ENCODE data around the gene RSAD2. TPM values are rescaled to one million over a fixed set of nuclear protein-coding genes. Genes with fewer than 3 reads are reported as not detected.

The RSAD2 gene
- total RNA-seq, 1 experiment from 2014 or later, result 0.18 TPM

- H3K27ac Mint-ChIP-seq (ENCODE audit: unreplicated experiment), result no peak overlapping the region
- POLR2A ChIA-PET, result no interaction called here
Measured at GRCh38 chr2:6835467-6835866, 42.1 kb upstream of the RSAD2 start.

DNA sequence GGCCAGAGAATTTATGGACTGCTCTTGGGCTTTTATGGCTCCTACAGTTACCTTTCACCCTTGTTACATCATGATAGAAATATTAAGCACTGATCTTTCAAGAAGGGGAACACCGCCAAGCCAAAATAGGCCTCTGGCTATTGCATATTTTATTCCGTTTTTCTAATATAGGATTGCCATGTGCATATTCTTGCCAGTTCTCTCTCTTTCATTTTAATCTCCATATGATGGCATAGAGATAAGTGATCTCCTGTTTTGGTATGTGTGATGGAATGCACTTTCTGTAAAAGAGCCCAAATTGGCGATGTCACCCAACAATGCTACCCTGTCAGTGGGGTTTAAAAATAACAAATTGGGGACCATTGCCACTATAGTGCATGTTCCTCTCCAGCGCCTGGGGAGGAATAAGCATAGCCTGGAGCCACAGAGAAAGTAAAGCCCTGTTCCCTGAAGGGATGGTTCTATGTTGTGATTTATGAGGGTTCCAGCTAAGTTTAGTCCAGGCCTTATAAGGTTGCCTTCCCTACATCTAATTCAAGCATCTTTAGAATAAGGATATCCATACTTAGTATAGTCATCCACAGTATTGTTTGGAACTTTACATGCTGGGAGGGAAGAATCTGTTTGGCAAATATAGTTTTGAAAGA is 38.8 kb upstream of the RSAD2 start:
- Histone ChIP-seq H3K4me3 (ENCODE audit: low read depth, low read length) (no peak overlapping the region), H3K36me3 (ENCODE audit: control insufficient read depth, insufficient read depth, low read length) (no peaks in the 10 kb centered on the region), H3K9me3 (no peaks in the 10 kb centered on the region; the same call in 1 of the 2 replicates), H3K27me3 (replicated peaks; ENCODE audit: control insufficient read depth, insufficient read depth, low read length) (no peaks in the 10 kb centered on the region), H3K4me1 (no peaks in the 10 kb centered on the region)
- intact Hi-C loops (cut with micrococcal nuclease; ENCODE audit: unreplicated experiment), result no loop called here
- H3K9me3 Mint-ChIP-seq (ENCODE audit: unreplicated experiment), result peaks cover 35% of the 10 kb centered on the region
- H3K4me3 Mint-ChIP-seq (ENCODE audit: unreplicated experiment), result no peak overlapping the region
- no peak for TF ChIP-seq CTCF (IDR thresholded peaks at IDR 0.05; ENCODE audit: insufficient read depth in 1 of 2, low read depth in 1 of 2, low read length in 1 of 2, severe bottlenecking in 1 of 2, unreplicated experiment in 1 of 2)
- no peak for DNase-seq
- ChIA-PET POLR2A (no interaction called here), CTCF (no interaction called here)
- no peaks in the 10 kb centered on the region for H3K36me3 Mint-ChIP-seq (ENCODE audit: insufficient read depth, unreplicated experiment)
- no peak overlapping the region for H3K27ac Mint-ChIP-seq (ENCODE audit: unreplicated experiment)
- no TSS peak for BruUV-seq (replicated peaks)
- H3K27me3 Mint-ChIP-seq (ENCODE audit: insufficient read depth, unreplicated experiment), result peaks cover 2% of the 10 kb centered on the region
- H3K4me1 Mint-ChIP-seq (ENCODE audit: low read depth, unreplicated experiment), result no peaks in the 10 kb centered on the region

More at GRCh38 chr2:6835467-6835866, 42.1 kb upstream of the RSAD2 start:
- no peak for TF ChIP-seq CTCF (IDR thresholded peaks at IDR 0.05; ENCODE audit: insufficient read depth in 1 of 2, low read depth in 1 of 2, low read length in 1 of 2, severe bottlenecking in 1 of 2, unreplicated experiment in 1 of 2)
- CTCF ChIA-PET, result no interaction called here
- no peak overlapping the region for H3K4me3 ChIP-seq (ENCODE audit: low read depth, low read length)
- no peak overlapping the region for H3K4me3 Mint-ChIP-seq (ENCODE audit: unreplicated experiment)
- no peaks in the 10 kb centered on the region; the same call in 1 of the 2 replicates for H3K9me3 ChIP-seq
- H3K9me3 Mint-ChIP-seq (ENCODE audit: unreplicated experiment), result peaks cover 56% of the 10 kb centered on the region
- H3K27me3 Mint-ChIP-seq (ENCODE audit: insufficient read depth, unreplicated experiment), result peaks cover 2% of the 10 kb centered on the region
- intact Hi-C loops (cut with micrococcal nuclease; ENCODE audit: unreplicated experiment), result no loop called here
- H3K4me1 ChIP-seq, result no peaks in the 10 kb centered on the region
- no peak for DNase-seq
- H3K27me3 ChIP-seq (replicated peaks; ENCODE audit: control insufficient read depth, insufficient read depth, low read length), result no peaks in the 10 kb centered on the region
- H3K36me3 ChIP-seq (ENCODE audit: control insufficient read depth, insufficient read depth, low read length), result no peaks in the 10 kb centered on the region
- no peaks in the 10 kb centered on the region for H3K4me1 Mint-ChIP-seq (ENCODE audit: low read depth, unreplicated experiment)
- no peaks in the 10 kb centered on the region for H3K36me3 Mint-ChIP-seq (ENCODE audit: insufficient read depth, unreplicated experiment)
- BruUV-seq (replicated peaks), result no TSS peak

- Mint-ChIP-seq H3K4me3 (ENCODE audit: unreplicated experiment) (no peak overlapping the region), H3K9me3 (ENCODE audit: unreplicated experiment) (peaks cover 27% of the 10 kb centered on the region), H3K4me1 (ENCODE audit: low read depth, unreplicated experiment) (no peaks in the 10 kb centered on the region), H3K27ac (ENCODE audit: unreplicated experiment) (no peak overlapping the region), H3K36me3 (ENCODE audit: insufficient read depth, unreplicated experiment) (no peaks in the 10 kb centered on the region), H3K27me3 (ENCODE audit: insufficient read depth, unreplicated experiment) (no peaks in the 10 kb centered on the region)
- no peak overlapping the region for H3K4me3 ChIP-seq (ENCODE audit: low read depth, low read length)
- no peak for DNase-seq
- intact Hi-C loops (cut with micrococcal nuclease; ENCODE audit: unreplicated experiment), result no loop called here
- no TSS peak for BruUV-seq (replicated peaks)
- H3K36me3 ChIP-seq (ENCODE audit: control insufficient read depth, insufficient read depth, low read length), result no peaks in the 10 kb centered on the region
- H3K9me3 ChIP-seq, result peaks cover 28% of the 10 kb centered on the region
- no peaks in the 10 kb centered on the region for H3K4me1 ChIP-seq
- POLR2A ChIA-PET, result no interaction called here
- H3K27me3 ChIP-seq (replicated peaks; ENCODE audit: control insufficient read depth, insufficient read depth, low read length), result no peaks in the 10 kb centered on the region
- no peak for TF ChIP-seq CTCF (IDR thresholded peaks at IDR 0.05; ENCODE audit: insufficient read depth in 1 of 2, low read depth in 1 of 2, low read length in 1 of 2, severe bottlenecking in 1 of 2, unreplicated experiment in 1 of 2)
- CTCF ChIA-PET, result no interaction called here
Measured at GRCh38 chr2:6841537-6842287, 35.9 kb upstream of the RSAD2 start.

Measured in Caco-2 (cell line).